Measurements from ENCODE around the gene PPP1R14D.

PPP1R14D gene

GRCh38 chr15:40823572-40824343, 4.8 kb downstream of the PPP1R14D start:
- DNase-seq (ENCODE audit: low spot score): no peak
- in situ Hi-C loops (cut with MboI; ENCODE audit: low sequenced_read_pairs, unreplicated experiment): no loop called here
- TF ChIP-seq, protein P1, sequence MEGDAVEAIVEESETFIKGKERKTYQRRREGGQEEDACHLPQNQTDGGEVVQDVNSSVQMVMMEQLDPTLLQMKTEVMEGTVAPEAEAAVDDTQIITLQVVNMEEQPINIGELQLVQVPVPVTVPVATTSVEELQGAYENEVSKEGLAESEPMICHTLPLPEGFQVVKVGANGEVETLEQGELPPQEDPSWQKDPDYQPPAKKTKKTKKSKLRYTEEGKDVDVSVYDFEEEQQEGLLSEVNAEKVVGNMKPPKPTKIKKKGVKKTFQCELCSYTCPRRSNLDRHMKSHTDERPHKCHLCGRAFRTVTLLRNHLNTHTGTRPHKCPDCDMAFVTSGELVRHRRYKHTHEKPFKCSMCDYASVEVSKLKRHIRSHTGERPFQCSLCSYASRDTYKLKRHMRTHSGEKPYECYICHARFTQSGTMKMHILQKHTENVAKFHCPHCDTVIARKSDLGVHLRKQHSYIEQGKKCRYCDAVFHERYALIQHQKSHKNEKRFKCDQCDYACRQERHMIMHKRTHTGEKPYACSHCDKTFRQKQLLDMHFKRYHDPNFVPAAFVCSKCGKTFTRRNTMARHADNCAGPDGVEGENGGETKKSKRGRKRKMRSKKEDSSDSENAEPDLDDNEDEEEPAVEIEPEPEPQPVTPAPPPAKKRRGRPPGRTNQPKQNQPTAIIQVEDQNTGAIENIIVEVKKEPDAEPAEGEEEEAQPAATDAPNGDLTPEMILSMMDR (IDR thresholded peaks at IDR 0.05; ENCODE audit: borderline replicate concordance, control extremely low read depth, extremely low read depth, insufficient read depth, missing control alignments): no peak

DNA sequence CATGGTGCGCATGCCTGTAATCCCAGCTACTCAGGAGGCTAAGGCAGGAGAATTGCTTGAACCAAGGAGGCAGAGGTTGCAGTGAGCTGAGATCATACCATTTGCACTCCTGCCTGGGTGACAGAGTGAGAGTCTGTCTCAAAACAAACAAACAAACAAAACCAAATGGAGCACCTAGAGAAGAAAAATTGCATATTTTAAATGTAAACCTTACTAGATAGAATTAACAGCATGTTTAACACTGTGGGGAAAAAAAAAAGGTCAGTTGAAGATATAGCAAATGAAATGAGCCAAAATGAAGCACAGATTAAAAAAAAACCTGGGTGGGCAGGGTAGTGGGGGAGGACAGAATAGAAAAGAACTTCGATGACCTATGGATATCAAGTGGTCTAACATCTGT, 7.3 kb downstream of the PPP1R14D start:
- in situ Hi-C loops (cut with MboI; ENCODE audit: low sequenced_read_pairs, unreplicated experiment): no loop called here
- TF ChIP-seq, protein P1 (IDR thresholded peaks at IDR 0.05; ENCODE audit: borderline replicate concordance, control extremely low read depth, extremely low read depth, insufficient read depth, missing control alignments): no peak
- DNase-seq (ENCODE audit: low spot score): no peak

- in situ Hi-C loops (cut with MboI; ENCODE audit: low sequenced_read_pairs, unreplicated experiment): no loop called here
- TF ChIP-seq, protein P1 (IDR thresholded peaks at IDR 0.05; ENCODE audit: borderline replicate concordance, control extremely low read depth, extremely low read depth, insufficient read depth, missing control alignments): no peak
- no peak for DNase-seq (ENCODE audit: low spot score)
These were observed 9.5 kb downstream of the PPP1R14D start for GRCh38 chr15:40819048-40819447.

GRCh38 chr15:40815042-40815698, 13.3 kb downstream of the PPP1R14D start:
- TF ChIP-seq, protein P1 (IDR thresholded peaks at IDR 0.05; ENCODE audit: borderline replicate concordance, control extremely low read depth, extremely low read depth, insufficient read depth, missing control alignments): no peak
- no peak for DNase-seq (ENCODE audit: low spot score)
- in situ Hi-C loops (cut with MboI; ENCODE audit: low sequenced_read_pairs, unreplicated experiment): no loop called here

DNA sequence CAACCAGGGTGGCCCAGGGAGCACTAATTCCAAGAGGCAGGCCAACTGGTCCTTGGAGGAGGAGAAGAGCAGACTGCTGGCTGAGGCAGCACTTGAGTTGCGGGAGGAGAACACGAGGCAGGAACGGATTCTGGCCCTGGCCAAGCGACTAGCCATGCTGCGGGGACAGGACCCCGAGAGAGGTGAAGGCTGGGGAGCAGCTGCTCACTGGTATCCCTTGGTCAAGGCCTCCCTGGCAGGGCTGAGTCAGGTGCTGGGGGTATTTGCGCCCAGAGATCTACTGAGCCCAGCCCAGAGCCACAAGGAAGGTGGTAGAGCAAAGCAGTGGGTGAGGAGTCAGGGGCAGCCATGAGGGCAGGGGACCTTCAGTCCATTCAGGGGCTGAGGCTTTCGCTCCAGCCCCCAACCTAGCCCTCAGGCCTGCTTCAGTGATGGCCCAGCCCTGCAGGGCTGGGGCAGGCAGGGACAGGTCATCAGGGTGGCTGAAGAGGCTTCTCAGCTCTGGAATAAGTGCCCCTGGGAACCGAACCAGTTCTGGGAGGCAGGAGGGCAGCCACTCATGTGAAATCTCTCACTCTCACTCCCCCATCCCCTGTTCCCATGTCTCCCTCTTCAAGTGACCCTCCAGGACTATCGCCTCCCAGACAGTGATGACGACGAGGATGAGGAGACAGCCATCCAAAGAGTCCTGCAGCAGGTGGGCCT, 15.6 kb downstream of the PPP1R14D start:
- no peak for DNase-seq (ENCODE audit: low spot score)
- TF ChIP-seq, protein P1 (IDR thresholded peaks at IDR 0.05; ENCODE audit: borderline replicate concordance, control extremely low read depth, extremely low read depth, insufficient read depth, missing control alignments): no peak
- in situ Hi-C loops (cut with MboI; ENCODE audit: low sequenced_read_pairs, unreplicated experiment): no loop called here

DNA sequence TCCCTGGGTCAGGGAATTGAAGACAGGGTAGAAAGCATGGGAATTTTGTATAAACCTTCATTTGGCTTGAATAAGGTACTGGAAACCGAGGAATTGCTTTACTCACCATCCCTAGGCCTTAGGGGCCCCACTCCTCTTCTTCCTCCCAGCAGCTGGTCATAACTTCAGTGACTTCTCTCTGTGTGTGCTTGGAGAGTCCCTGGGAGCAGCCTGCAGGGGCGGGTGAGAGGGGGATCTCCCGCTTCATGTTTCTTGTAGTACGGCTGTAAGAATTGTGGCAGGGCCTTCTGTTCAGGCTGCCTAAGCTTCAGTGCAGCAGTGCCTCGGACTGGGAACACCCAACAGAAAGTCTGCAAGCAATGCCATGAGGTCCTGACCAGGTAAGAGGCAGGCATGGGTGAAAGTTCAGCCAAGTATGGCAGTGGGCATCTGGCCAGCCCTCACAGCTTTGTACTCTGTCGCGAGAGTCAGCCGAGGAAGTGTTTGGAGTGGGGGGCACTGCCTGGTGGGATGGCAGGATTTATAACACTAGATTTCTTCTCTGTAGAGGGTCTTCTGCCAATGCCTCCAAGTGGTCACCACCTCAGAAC, 19.6 kb downstream of the PPP1R14D start:
- in situ Hi-C loops (cut with MboI; ENCODE audit: low sequenced_read_pairs, unreplicated experiment): no loop called here
- peak; percentile 43 for DNase-seq (ENCODE audit: low spot score)
- TF ChIP-seq, protein P1 (IDR thresholded peaks at IDR 0.05; ENCODE audit: borderline replicate concordance, control extremely low read depth, extremely low read depth, insufficient read depth, missing control alignments): no peak
